Progenitor cell of endocrine pancreas (in vitro differentiated cells): ENCODE data around the gene PDZD2. TPM values are rescaled to one million over a fixed set of nuclear protein-coding genes. Genes with fewer than 3 reads are reported as not detected.

Experiments
- DNase-seq: peaks from one replicate; pipeline ENCODE4 v3.0.0; 2021; ENCODE audit warnings: low spot score; ENCODE audit not compliant: unreplicated experiment
- H3K27ac Mint-ChIP-seq: 2 replicates; pipeline ENCODE4 v1.8.0; 2021; ENCODE audit warnings: mild to moderate bottlenecking, moderate library complexity, mixed read lengths
- H3K27me3 Mint-ChIP-seq: 2 replicates; pipeline ENCODE4 v1.8.0; 2021; ENCODE audit warnings: mixed read lengths
- H3K36me3 Mint-ChIP-seq: 2 replicates; pipeline ENCODE4 v1.8.0; 2022; ENCODE audit warnings: mixed read lengths; ENCODE audit not compliant: insufficient read depth
- H3K4me1 Mint-ChIP-seq: 2 replicates; pipeline ENCODE4 v1.8.0; 2021; ENCODE audit warnings: low read depth, mixed read lengths
- H3K4me3 Mint-ChIP-seq: 2 replicates; pipeline ENCODE4 v1.8.0; 2021; ENCODE audit warnings: low read depth, mild to moderate bottlenecking, moderate library complexity, mixed read lengths
- H3K9me3 Mint-ChIP-seq: 2 replicates; pipeline ENCODE4 v1.8.0; 2021; ENCODE audit warnings: low read depth, mixed read lengths
- total RNA-seq: library from RNA; stranded (reverse); gene quantifications from 2 replicates; pipeline ENCODE4 v1.2.1, GENCODE V29; 2021
- TF ChIP-seq, protein P1 (sequence below): fragments of 200-600 bp; sonication (generic); IDR thresholded peaks from one replicate; pipeline ENCODE4 v1.5.0; 2021; ENCODE audit warnings: antibody characterized with exemption, mild to moderate bottlenecking; ENCODE audit not compliant: unreplicated experiment

PDZD2 gene
- total RNA-seq, 1 donor from 2014 or later: 3.1 TPM

DNA sequence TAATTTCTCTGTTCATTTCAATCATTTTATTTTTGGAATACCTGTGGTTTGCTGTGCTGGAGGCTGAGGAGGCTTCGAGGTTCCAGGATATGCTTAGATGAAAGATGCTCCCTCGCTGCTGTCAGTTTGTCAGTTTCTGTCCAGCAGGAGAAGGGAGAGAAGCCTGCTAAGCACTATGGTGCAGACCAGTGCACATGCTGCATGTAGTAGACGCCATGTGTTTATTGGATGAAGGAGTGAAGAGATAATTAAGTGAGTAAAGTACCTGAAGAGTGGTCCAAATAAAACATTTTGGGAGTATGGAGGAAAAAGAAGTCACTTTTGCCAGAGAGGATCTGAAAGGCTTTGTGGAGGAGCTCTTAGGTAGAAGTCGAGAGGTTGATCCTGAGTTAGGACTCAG, 2.1 kb downstream of the PDZD2 start:
- TF ChIP-seq, protein P1, sequence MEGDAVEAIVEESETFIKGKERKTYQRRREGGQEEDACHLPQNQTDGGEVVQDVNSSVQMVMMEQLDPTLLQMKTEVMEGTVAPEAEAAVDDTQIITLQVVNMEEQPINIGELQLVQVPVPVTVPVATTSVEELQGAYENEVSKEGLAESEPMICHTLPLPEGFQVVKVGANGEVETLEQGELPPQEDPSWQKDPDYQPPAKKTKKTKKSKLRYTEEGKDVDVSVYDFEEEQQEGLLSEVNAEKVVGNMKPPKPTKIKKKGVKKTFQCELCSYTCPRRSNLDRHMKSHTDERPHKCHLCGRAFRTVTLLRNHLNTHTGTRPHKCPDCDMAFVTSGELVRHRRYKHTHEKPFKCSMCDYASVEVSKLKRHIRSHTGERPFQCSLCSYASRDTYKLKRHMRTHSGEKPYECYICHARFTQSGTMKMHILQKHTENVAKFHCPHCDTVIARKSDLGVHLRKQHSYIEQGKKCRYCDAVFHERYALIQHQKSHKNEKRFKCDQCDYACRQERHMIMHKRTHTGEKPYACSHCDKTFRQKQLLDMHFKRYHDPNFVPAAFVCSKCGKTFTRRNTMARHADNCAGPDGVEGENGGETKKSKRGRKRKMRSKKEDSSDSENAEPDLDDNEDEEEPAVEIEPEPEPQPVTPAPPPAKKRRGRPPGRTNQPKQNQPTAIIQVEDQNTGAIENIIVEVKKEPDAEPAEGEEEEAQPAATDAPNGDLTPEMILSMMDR: no peak
- DNase-seq: no peak
- peaks cover 27% of the 10 kb centered on the region for H3K27me3 Mint-ChIP-seq
- H3K9me3 Mint-ChIP-seq: no peaks in the 10 kb centered on the region
- no peaks in the 10 kb centered on the region for H3K36me3 Mint-ChIP-seq
- peaks cover 7% of the 10 kb centered on the region for H3K4me1 Mint-ChIP-seq
- no peak overlapping the region for H3K4me3 Mint-ChIP-seq
- no peak overlapping the region for H3K27ac Mint-ChIP-seq

GRCh38 chr5:31641575-31641974, 2.6 kb downstream of the PDZD2 start:
- no peaks in the 10 kb centered on the region for H3K36me3 Mint-ChIP-seq
- peaks cover 23% of the 10 kb centered on the region for H3K27me3 Mint-ChIP-seq
- H3K27ac Mint-ChIP-seq: no peak overlapping the region
- DNase-seq: no peak
- peaks cover 7% of the 10 kb centered on the region for H3K4me1 Mint-ChIP-seq
- H3K9me3 Mint-ChIP-seq: no peaks in the 10 kb centered on the region
- no peak overlapping the region for H3K4me3 Mint-ChIP-seq
- TF ChIP-seq, protein P1: no peak

DNA sequence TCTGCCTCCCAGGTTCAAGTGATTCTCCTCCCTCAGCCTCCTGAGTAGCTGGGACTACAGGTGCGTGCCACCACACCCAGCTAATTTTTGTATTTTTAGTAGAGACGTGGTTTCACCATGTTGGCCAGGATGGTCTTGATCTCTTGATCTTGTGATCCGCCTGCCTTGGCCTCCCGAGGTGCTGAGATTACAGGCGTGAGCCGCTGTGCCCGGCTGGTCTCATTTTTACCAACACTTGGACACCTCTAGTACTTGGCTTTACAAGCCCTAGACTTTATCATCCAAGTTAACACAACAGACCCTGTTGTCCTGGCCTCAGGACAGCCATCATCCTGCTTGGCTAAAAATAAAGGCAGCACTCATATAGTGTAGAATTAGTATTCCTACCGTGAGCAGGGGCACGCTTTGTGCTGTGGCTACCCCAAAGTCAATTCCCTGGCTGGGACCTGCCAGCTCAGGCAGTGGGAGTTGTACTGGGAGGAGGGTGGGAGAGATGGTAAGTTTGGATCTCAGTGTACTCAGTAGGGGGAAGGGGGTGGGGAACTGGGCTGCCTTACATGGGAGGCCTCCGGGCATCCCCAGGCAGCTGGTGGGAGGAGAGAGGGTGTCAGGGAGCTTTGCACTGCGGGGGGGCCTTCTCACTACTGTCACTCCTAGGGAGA, 6.6 kb downstream of the PDZD2 start:
- Mint-ChIP-seq H3K27me3 (peaks cover 20% of the 10 kb centered on the region), H3K4me3 (no peak overlapping the region), H3K4me1 (peaks cover 2% of the 10 kb centered on the region), H3K36me3 (no peaks in the 10 kb centered on the region), H3K9me3 (no peaks in the 10 kb centered on the region), H3K27ac (no peak overlapping the region)
- TF ChIP-seq, protein P1: no peak
- no peak for DNase-seq

DNA sequence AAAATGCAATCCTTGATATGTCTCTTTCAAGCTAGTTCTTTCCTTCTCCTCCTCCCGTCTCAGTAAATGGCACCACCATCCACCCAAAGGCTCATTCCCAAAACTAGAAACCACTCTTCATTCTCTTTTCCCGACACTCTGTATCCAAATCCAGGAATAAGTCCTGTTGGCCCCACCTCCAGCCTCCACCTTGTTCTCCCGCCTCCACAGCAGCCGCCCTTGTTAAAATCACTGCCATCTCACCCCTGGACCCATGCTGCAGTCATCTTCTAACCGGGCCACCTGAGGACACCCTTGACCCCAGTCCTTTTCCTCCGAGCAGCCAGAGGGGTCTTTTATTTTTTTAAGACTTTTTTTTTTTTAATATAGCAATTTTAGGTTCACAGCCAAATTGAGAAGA, 9.4 kb downstream of the PDZD2 start:
- Mint-ChIP-seq H3K27me3 (peaks cover 20% of the 10 kb centered on the region), H3K4me3 (no peak overlapping the region), H3K4me1 (peaks cover 2% of the 10 kb centered on the region), H3K9me3 (no peaks in the 10 kb centered on the region), H3K27ac (no peak overlapping the region), H3K36me3 (no peaks in the 10 kb centered on the region)
- TF ChIP-seq, protein P1: no peak
- DNase-seq: no peak

GRCh38 chr5:31651241-31651640, 12.3 kb downstream of the PDZD2 start:
- no peak overlapping the region for H3K4me3 Mint-ChIP-seq
- no peak for DNase-seq
- no peaks in the 10 kb centered on the region for H3K9me3 Mint-ChIP-seq
- no peak overlapping the region for H3K27ac Mint-ChIP-seq
- H3K4me1 Mint-ChIP-seq: peaks cover 2% of the 10 kb centered on the region
- H3K36me3 Mint-ChIP-seq: no peaks in the 10 kb centered on the region
- peaks cover 21% of the 10 kb centered on the region for H3K27me3 Mint-ChIP-seq
- TF ChIP-seq, protein P1: no peak
